NCI-H748 (cell line): Measurements from ENCODE around the gene HTR7.
A peak's percentile ranks its signal among the peaks of the same experiment; 100 is the strongest.
"Not testable (repeated sequence)": the region's sequence is repeated elsewhere in the genome, so short reads cannot be mapped to it uniquely, and the experiment has no call there.

ENCODE experiments used
- DNase-seq: peaks from one replicate; lab custom pipeline; 2025; ENCODE audit not compliant: unreplicated experiment; lab: John Stamatoyannopoulos, UW

The HTR7 gene

GRCh38 chr10:90859321-90859751, 1.5 kb upstream of the HTR7 start:
- no peak for DNase-seq

- DNase-seq: no peak
Measured at GRCh38 chr10:90858461-90858968, 676 bp upstream of the HTR7 start.

- peak; percentile 47 for DNase-seq
Measured at GRCh38 chr10:90856964-90857634, 740 bp downstream of the HTR7 start.

GRCh38 chr10:90856261-90856660, 1.6 kb downstream of the HTR7 start:
- no peak for DNase-seq

- no peak for DNase-seq
Measured at GRCh38 chr10:90855126-90855525, 2.7 kb downstream of the HTR7 start.

GRCh38 chr10:90849956-90850749, 7.7 kb downstream of the HTR7 start:
- DNase-seq: no peak

- no peak for DNase-seq
Measured at GRCh38 chr10:90847436-90847835, 10.4 kb downstream of the HTR7 start.

- no peak for DNase-seq
Measured at GRCh38 chr10:90846746-90847145, 11.1 kb downstream of the HTR7 start.

GRCh38 chr10:90845726-90846125, 12.1 kb downstream of the HTR7 start:
- no peak for DNase-seq

GRCh38 chr10:90842725-90843124, 15.1 kb downstream of the HTR7 start:
- DNase-seq: no peak

GRCh38 chr10:90837486-90837885, 20.4 kb downstream of the HTR7 start:
- DNase-seq: no peak

- DNase-seq: no peak
Measured at GRCh38 chr10:90834326-90834725, 23.5 kb downstream of the HTR7 start.

- no peak for DNase-seq
Measured at GRCh38 chr10:90832111-90832510, 25.7 kb downstream of the HTR7 start.

GRCh38 chr10:90822508-90822907, 35.3 kb downstream of the HTR7 start:
- no peak for DNase-seq

GRCh38 chr10:90821864-90822263, 36.0 kb downstream of the HTR7 start:
- not testable (repeated sequence) for DNase-seq

- DNase-seq: no peak
Measured at GRCh38 chr10:90819911-90820310, 37.9 kb downstream of the HTR7 start.

- DNase-seq: no peak
Measured at GRCh38 chr10:90818736-90819135, 39.1 kb downstream of the HTR7 start.

- DNase-seq: no peak
Measured at GRCh38 chr10:90817128-90817889, 40.5 kb downstream of the HTR7 start.

GRCh38 chr10:90816466-90816865, 41.4 kb downstream of the HTR7 start:
- no peak for DNase-seq

- DNase-seq: no peak
Measured at GRCh38 chr10:90813594-90814365, 44.1 kb downstream of the HTR7 start.

- not testable (repeated sequence) for DNase-seq
Measured at GRCh38 chr10:90807106-90807505, 50.7 kb downstream of the HTR7 start.
